Activated effector memory CD4-positive, alpha-beta T cell treated with anti-CD3 and anti-CD28 coated beads, Interleukin-2, amount 50 U/mL, for 16 hours (primary cell): ENCODE measurements around the gene LRFN2.

Experiments
- DNase-seq: peaks from one replicate; pipeline ENCODE4 v3.0.0-alpha.2; 2020

The LRFN2 gene

GRCh38 chr6:40587240-40588069 is at the start of gene LRFN2:
LRFN2 (minus strand) TSS chr6:40587364.
- peak; percentile 79 for DNase-seq

DNA sequence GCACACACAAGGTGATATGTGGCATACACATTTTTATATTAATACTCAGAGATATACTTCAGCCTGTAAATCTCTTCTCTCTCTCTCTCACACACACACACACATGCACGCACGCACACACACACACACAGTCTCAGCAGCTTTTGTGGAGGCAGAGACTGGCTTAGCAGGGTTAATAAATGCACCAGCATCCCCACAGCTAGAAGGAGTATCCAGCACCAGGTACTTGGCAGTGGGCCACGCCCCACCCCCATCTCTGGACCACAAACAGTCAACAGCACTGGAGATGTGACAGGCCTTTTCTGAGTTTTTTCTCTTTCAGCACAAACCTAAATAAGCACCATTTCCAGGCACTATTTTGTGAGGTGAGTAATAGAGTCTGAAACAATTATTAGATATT is 47.3 kb upstream of the LRFN2 start:
- DNase-seq: no peak

DNA sequence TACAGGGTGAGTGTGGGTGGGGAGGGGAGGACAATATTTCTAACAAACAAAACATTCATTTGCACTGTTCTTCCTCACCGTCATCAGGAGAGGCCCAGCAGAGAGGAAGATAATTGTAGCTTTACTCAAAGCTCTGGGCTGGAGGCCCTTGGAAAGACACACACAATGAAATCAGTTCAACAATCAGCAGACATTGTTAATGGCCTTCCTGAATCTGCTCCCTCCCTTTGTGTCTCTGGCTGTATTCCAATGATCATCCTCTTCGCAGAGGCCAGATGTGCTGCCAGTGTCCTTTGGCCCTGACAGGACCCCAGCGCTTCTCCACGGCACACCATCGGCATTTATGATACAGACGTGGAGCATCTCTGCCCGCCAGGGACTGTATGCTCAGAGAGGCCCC is 44.6 kb upstream of the LRFN2 start:
- no peak for DNase-seq

DNA sequence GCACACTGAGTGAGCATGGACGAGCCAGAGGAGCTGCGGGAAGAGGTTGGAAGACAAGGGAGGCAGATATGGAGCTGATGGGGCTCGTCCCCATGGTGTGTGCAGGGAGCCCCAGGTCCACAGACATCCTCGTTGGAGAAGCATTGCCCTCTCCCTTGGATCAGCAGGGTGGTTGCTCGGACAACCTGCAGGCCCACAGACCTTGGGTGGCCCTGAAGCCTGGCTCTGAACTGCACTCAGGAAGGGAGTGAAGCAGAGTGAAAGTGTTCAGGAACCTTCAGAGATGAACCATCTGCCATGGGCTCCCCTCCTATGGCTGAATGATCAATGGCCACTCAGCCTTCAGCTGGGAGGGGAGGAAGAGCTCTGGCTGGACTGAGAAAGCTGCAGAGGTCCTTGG is 43.3 kb upstream of the LRFN2 start:
- DNase-seq: no peak

GRCh38 chr6:40630051-40630450 is 42.9 kb upstream of the LRFN2 start:
- no peak for DNase-seq

DNA sequence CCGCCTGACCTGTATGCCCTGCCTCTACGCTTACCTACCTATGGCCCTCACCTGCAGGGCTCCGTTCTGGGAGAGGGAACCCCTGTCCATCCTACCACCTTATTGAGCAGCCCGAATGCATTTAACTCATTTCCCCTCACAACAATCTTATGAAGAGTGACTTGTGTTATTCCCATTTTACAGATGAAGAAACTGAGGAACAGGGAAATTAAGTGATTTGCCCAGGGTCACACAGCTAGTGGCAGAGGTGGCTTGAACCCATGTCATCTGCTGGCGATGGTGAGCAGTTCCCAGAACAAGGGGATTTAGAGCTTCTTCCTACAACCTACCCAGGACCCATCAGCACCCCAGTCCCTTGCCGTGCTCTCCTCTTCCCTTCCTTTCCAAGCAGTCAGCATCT is 42.3 kb upstream of the LRFN2 start:
- no peak for DNase-seq

DNA sequence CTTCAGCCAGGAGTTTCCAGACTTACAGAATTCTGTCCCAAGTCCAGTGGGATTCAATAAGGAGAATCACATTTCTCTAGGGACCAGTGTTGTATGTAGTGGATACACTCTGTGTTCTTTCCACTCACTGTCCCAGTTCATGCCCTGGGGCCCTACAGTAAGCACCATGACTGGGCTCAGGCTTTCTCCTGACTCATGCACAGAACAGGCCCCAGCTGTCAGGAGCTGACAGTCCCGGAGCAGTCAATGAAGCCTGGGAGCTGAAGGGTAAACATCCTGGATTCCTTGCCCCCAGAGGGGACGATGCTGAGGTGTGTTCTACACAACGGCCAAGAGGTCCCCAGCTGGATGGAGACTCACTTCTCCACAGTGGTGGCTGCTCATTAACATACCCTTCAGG is 40.2 kb upstream of the LRFN2 start:
- no peak for DNase-seq

GRCh38 chr6:40626886-40627285 is 39.7 kb upstream of the LRFN2 start:
- DNase-seq: no peak

DNA sequence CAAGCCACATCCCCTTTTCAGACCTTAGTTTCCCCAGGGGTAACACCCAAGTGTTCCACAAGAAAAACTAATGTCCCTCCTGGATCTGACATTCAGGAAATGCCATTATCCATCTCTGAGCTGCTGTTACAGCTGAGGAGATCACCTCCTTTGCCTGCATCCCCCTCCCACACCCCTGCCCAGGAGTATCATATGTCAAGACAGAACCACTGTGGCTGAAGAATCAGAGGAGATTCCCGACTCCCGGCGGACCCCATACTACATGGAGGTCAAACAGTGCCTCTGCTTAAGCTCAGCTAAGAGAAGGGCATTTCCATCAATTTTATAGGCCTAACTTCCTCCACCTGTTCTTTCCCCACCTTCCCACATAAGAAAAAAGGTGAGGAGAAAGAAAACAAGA is 36.8 kb upstream of the LRFN2 start:
- no peak for DNase-seq

DNA sequence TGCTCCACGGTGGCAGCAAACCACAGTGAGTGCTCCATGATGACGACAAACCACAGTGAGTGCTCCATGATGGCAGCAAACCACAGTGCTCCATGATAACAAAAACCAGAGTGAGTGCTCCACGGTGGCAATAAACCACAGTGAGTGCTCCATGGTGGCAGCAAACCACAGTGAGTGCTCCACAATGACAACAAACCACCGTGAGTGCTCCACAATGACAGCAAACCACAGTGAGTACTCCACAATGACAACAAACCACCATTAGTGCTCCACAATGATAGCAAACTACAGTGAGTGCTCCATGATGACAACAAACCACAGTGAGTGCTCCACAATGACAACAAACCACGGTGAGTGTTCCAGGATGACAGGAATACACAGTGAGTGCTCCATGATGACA is 36.0 kb upstream of the LRFN2 start:
- no peak for DNase-seq

DNA sequence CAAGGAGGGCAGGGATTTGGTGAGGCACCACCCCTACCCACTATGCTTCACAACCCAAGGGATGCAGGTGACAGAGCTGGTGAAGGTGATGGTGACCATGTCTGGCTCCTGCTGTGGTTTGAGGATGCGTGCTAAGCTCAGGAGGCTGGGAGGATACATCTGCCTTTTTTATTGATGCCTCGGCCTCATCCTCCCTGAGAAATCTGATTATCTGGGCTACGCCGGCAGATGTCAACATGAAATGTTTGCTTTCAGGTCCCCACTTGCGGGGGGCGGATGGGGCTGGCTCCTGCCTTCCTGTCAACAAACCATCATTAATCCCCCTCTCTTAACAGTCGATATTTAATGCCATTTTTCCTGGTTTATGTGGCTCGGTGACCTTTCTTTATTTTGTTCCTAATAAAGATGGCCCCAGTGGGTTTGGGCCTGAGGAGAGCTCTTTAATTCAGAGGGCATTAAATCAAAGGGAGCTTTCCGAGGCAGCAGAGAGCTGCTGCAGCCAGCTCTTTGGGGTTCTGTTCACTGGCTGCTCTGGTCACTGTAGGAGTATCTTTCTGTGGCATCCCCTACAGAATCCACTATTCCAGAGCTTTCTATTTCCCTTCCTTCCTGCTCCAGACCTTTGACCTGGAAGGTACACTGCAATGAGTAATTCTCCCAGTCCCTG is 33.5 kb upstream of the LRFN2 start:
- no peak for DNase-seq

- no peak for DNase-seq
These were observed 27.5 kb upstream of the LRFN2 start for GRCh38 chr6:40614671-40615070.

GRCh38 chr6:40611912-40612311 is 24.7 kb upstream of the LRFN2 start:
- no peak for DNase-seq

GRCh38 chr6:40611434-40611833 is 24.3 kb upstream of the LRFN2 start:
- DNase-seq: no peak

DNA sequence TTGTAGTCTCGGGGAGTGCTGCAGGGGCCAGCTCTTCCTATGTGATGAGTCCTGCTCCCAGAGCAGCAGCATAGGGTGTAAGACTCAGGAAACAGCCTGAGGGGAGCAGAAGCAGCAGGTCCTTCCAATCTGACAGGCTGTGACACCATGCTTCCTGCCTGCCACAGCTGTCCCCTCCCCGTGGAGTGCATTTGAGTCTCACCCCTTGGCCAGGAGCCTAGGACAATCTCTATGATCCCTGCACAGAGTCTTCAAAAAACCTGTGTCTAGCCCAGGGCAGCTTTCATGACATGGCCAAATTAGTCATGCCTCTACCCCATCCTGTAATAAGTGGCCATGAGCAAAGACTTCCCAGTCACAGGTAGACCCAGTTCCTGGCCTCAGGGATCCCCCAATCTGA is 23.1 kb upstream of the LRFN2 start:
- no peak for DNase-seq

- no peak for DNase-seq
These were observed 19.8 kb upstream of the LRFN2 start for GRCh38 chr6:40606981-40607380.

DNA sequence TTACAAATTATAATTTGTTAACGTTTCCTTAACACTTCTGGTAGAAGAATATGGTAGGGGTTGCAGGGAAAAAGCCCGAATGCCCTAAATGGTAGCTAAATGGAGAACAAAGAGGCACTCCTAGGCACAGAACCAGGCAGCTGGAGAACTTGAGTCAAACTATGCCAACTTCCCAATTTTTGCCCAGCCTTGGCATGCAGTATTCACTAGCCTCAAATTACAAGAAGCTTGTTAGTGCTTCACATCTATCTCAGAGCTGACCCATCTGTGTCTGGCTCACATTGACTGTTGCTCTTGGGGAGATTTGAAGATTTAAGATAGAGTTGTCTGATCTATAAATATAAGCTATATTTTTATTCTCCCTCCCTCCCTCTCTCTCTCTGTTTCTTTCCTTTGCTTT is 19.4 kb upstream of the LRFN2 start:
- DNase-seq: no peak

DNA sequence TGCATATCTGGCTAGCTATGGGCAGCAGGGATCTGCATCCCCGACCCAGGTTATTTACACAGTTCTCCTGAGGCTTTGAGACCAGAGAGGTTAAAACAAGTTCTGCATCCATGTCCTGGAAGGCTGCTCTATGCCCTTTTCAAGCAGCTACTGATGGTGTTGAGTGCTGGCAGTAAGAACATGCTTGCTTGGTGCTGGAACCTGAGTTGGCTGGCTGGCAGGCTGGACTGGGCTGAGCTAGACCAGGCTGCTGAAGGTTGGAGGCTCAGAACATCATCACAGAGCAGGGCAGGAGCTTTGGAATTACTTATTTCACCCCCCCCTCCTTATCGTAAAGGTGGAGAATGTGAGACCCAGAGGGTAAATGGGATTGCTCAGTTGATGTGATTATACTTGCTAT is 16.9 kb upstream of the LRFN2 start:
- DNase-seq: no peak

- no peak for DNase-seq
These were observed 12.4 kb upstream of the LRFN2 start for GRCh38 chr6:40599555-40599954.

DNA sequence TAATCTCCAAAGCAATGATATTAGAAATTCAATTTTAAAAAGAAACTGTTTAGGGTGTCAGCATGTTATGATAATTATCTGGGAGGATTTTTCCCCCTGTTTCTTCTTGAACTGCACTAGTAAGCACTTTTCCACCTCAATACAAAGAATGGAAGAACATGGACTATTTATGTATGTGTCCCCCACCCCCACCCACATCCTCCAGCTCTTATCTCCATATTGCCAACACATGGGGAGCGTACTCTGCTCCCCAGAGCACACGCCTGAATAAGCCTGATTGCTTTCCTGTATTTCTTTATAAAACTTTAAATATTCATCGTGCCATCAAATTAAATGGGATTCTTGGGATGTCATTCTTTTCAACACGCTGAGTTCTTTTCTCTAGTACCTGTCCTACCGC is 11.4 kb upstream of the LRFN2 start:
- DNase-seq: no peak

GRCh38 chr6:40597301-40597700 is 10.1 kb upstream of the LRFN2 start:
- no peak for DNase-seq

GRCh38 chr6:40588480-40588879 is 1.3 kb upstream of the LRFN2 start:
- no peak for DNase-seq

- no peak for DNase-seq
These were observed 863 bp upstream of the LRFN2 start for GRCh38 chr6:40588070-40588384.

DNA sequence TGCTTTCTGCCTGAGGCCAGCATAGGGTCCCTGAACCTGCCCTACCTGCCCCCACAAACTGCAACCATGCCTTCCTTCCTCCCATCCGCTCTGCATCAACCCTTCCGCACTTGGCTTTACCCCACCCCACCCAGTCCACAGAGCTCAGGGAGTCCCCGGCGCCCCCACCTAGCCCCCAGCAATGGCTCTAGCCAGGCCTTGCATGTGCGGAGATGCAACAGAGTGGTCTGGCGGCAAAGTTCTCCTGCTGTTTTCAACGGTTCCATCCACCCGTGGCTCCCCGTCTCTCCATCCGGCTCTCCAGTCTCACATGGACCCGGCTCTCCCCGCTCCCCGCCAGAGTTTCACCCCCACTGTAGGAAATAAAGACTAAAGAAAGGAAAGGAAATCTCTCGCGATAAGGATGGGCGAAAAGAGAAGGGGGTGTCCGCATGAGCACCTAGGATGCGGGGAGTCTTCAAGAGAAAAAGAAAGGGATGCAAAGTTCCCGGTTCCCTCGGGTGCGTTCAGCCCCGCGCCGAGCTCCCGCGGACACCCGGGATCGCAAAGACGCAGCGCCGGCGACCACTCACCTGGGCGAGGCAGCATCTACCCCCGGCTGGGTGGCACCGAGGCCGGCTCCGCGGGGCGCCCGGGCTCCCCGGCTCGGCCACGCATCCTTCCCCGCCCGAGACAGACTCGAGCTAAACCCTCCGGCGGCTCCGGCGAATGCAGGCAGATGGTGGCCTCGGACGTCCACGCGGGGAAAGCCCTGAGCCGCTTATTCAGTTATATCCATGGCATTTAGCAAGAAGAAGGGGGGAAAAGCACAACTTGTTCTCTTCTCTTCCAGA is 579 bp downstream of the LRFN2 start:
- no peak for DNase-seq
